GM23248 (cell line): ENCODE measurements around the gene QSOX2.

Experiments used
- EZH2 ChIP-seq: fragments of 200-600 bp; sonication (generic); IDR thresholded peaks from 2 replicates; pipeline ENCODE4 v1.6.1; 2018; ENCODE audit warnings: antibody characterized with exemption, mild to moderate bottlenecking; ENCODE audit not compliant: insufficient read depth, poor library complexity, severe bottlenecking
- EZH2phosphoT487 ChIP-seq: fragments of 200-600 bp; sonication (generic); IDR thresholded peaks from 2 replicates; pipeline ENCODE4 v1.6.1; 2018; ENCODE audit warnings: antibody characterized with exemption, moderate library complexity, mild to moderate bottlenecking, low read depth; ENCODE audit not compliant: insufficient read depth

DNA sequence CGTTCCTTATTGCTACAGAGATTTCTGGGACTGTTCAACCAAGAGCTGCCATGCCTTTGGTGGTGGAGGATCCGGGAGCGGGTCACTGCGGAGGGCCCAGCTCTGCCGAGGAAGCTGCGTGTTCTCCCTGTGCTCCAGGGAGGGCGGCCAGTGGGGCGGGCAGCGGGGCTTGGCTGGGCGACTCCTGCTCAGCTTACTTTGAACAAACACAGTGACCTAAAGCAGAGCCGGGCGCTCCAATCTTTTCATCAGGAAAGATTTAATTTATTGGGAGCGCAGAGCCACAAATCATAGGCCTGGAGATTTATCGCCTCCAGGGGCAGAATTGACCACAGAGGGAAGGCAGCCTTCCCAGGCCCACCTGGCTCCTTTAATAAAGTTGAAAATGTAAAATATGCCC lies 68.4 kb downstream of the QSOX2 start:
- TF ChIP-seq EZH2 (no peak), EZH2phosphoT487 (no peak)
